SH-SY5Y (cell line): ENCODE measurements around the gene ALG8.
A peak's percentile ranks its signal among the peaks of the same experiment; 100 is the strongest.

Experiments used
- GATA2 ChIP-seq: IDR thresholded peaks from 2 replicates; pipeline ENCODE4 v1.6.1; 2011; ENCODE audit warnings: mild to moderate bottlenecking, low read depth, low read length
- GATA3 ChIP-seq: IDR thresholded peaks from 2 replicates; pipeline ENCODE4 v1.6.1; 2011; ENCODE audit warnings: low read depth, mild to moderate bottlenecking, low read length, moderate library complexity

ALG8 gene

GRCh38 chr11:78097666-78098385 lies 41.6 kb downstream of the ALG8 start:
- TF ChIP-seq GATA2 (no peak), GATA3 (no peak)

GRCh38 chr11:78094250-78094649 lies 45.2 kb downstream of the ALG8 start:
- TF ChIP-seq GATA2, result no peak
- no peak for TF ChIP-seq GATA3

- TF ChIP-seq GATA2 (no peak), GATA3 (no peak)
Measured at GRCh38 chr11:78085972-78086371, 53.5 kb downstream of the ALG8 start.

- TF ChIP-seq GATA2, result no peak
- TF ChIP-seq GATA3, result no peak
Measured at GRCh38 chr11:78083021-78083420, 56.4 kb downstream of the ALG8 start.

- TF ChIP-seq GATA2, result no peak
- TF ChIP-seq GATA3, result no peak
Measured at GRCh38 chr11:78082146-78082545, 57.3 kb downstream of the ALG8 start.

GRCh38 chr11:78081583-78081982 lies 57.8 kb downstream of the ALG8 start:
- TF ChIP-seq GATA2 (no peak), GATA3 (no peak)

GRCh38 chr11:78080818-78081495 lies 58.5 kb downstream of the ALG8 start:
- TF ChIP-seq GATA2 (no peak), GATA3 (no peak)

- no peak for TF ChIP-seq GATA3
- TF ChIP-seq GATA2, result no peak
Measured at GRCh38 chr11:78080084-78080817, 59.2 kb downstream of the ALG8 start.

- TF ChIP-seq GATA3, result no peak
- peak; percentile 58; the same call in 1 of the 2 replicates for TF ChIP-seq GATA2
Measured at GRCh38 chr11:78079232-78080083, 60.0 kb downstream of the ALG8 start, which contains the start of gene NDUFC2. Gene NDUFC2 (minus strand): TSS chr11:78079862. CDS start chr11:78079744, 118 bp downstream.

- no peak for TF ChIP-seq GATA2
- no peak for TF ChIP-seq GATA3
Measured at GRCh38 chr11:78078218-78079167, 60.9 kb downstream of the ALG8 start.

- no peak for TF ChIP-seq GATA2
Measured at GRCh38 chr11:78076733-78077403, 62.6 kb downstream of the ALG8 start.

GRCh38 chr11:78074756-78075155 lies 64.7 kb downstream of the ALG8 start:
- no peak for TF ChIP-seq GATA3
- no peak for TF ChIP-seq GATA2

GRCh38 chr11:78072455-78072854 lies 67.0 kb downstream of the ALG8 start:
- no peak for TF ChIP-seq GATA2
